GM12872 (cell line): ENCODE data around the gene CCDC28A.

Experiments
- TF ChIP-seq, protein P1 (sequence below): IDR thresholded peaks from 3 replicates; pipeline ENCODE4 v1.5.1; 2011; ENCODE audit warnings: low read depth, mild to moderate bottlenecking, low read length, moderate library complexity; ENCODE audit not compliant: insufficient read depth

CCDC28A gene

DNA sequence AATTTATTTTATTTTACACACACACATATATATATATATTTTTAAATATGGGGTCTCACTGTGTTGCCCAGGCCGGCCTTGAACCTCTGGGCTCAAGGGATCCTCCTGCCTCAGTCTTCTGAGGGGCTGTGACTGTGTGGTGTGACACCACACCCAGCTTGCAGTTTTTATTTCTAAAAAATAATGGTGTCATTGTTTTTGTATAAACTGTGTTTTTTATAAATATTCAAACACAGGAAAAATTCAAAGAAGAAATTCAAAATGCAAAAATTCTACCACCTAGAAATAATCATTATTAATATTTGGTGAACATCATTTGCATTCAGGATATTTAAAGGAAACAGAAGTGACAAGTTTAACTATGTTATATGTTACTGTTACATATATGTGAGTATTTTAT lies 3.1 kb downstream of the CCDC28A start:
- TF ChIP-seq, protein P1, sequence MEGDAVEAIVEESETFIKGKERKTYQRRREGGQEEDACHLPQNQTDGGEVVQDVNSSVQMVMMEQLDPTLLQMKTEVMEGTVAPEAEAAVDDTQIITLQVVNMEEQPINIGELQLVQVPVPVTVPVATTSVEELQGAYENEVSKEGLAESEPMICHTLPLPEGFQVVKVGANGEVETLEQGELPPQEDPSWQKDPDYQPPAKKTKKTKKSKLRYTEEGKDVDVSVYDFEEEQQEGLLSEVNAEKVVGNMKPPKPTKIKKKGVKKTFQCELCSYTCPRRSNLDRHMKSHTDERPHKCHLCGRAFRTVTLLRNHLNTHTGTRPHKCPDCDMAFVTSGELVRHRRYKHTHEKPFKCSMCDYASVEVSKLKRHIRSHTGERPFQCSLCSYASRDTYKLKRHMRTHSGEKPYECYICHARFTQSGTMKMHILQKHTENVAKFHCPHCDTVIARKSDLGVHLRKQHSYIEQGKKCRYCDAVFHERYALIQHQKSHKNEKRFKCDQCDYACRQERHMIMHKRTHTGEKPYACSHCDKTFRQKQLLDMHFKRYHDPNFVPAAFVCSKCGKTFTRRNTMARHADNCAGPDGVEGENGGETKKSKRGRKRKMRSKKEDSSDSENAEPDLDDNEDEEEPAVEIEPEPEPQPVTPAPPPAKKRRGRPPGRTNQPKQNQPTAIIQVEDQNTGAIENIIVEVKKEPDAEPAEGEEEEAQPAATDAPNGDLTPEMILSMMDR: no peak

DNA sequence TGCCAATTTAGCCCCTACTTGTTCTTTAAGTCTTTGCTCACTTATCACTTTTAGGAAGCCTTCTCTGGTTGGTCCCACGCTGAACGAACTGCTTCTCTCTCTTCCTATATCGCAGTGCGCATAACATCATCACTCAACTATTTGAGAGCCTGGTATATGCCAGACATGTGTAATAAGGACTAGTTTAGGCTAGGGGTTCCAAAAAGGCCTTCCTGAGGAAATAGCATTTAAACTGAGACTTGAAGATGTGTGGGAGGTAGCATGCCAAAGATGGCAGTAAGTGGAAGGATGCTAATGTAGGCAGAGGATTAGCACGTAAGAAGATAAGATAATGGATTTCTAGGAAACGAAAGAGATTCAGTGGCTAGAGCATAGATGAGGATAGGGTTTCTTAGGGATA lies 4.8 kb downstream of the CCDC28A start:
- TF ChIP-seq, protein P1: no peak

DNA sequence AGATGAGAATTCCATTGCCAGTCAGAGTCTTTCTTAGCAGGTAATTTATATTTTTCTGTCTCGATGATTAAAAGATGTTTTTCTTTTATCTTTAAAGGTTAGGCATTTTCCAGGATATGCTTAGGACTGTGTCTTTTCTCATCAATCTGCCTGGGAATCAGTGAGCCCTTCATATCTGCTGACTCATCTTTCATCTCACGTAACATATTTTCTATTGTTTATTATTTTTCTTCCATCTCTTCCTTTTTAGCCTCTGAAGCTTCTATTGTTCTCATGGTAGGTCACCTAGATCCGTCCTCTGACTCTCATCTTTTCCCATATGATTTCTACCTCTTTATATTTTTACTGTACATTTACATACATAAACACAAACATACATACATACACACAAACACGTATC lies 8.7 kb downstream of the CCDC28A start:
- TF ChIP-seq, protein P1: no peak

- TF ChIP-seq, protein P1: no peak
These were observed 11.5 kb downstream of the CCDC28A start for GRCh38 chr6:138785079-138785478.

DNA sequence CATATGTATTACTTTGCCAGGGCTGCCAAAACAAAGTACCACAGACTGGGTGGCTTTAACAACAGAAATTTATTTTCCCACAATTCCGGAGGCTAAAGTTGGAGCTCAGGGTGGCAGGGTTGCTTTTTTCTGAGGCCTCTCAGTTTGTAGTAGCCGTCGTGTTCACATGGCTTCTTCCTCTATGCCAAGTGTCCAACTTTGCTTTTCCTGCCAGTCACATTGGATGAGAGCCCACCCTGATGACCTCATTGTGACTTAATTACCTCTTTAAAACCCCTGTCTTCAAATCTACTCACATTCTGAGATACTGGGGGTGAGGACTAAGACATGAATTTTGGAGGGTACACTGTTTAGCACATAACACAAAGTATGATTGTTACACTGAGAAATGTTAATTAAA lies 12.4 kb downstream of the CCDC28A start:
- TF ChIP-seq, protein P1: no peak

- TF ChIP-seq, protein P1: no peak
These were observed 13.6 kb downstream of the CCDC28A start for GRCh38 chr6:138787138-138787537.

GRCh38 chr6:138795809-138796603 lies 22.4 kb downstream of the CCDC28A start, which contains the start of gene ECT2L:
Gene ECT2L, plus strand, starts transcription at chr6:138796087. Its CDS starts 17,188 bp downstream, at chr6:138813275.
- TF ChIP-seq, protein P1: no peak
